ENCODE data around the gene ALPG.
"Not testable (repeated sequence)": the region's sequence is repeated elsewhere in the genome, so short reads cannot be mapped to it uniquely, and the experiment has no call there.

The ALPG gene

GRCh38 chr2:232440220-232441018 is 33.8 kb downstream of the ALPG start:
- DNase-seq (ENCODE audit: low read depth, low spot score) = not testable (repeated sequence)

DNA sequence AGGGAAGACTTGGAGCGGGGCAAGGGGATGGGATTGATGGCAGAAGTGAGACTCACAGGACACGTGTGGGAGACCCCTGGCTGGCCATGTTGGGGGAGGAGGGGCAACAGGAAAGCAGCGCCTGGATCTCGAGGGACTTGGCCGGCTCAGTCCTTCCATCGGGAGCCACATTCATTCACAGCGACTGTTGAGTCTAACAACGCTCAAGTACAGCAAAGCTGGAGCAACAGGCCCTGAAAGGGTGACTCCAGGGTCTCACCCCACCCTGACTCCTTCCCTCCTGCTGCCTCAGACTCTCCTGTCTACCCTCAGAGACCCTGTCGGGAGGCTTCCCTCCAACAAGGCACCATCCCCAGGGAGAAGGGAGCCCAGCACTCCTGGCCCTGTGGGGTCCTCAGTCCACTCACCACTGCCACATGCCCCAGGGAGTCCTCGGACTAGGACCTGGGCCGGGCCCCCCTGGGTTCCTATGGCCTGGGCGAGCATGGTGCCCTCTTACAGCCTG is 34.6 kb downstream of the ALPG start:
- DNase-seq (ENCODE audit: low read depth, low spot score) = no peak

DNA sequence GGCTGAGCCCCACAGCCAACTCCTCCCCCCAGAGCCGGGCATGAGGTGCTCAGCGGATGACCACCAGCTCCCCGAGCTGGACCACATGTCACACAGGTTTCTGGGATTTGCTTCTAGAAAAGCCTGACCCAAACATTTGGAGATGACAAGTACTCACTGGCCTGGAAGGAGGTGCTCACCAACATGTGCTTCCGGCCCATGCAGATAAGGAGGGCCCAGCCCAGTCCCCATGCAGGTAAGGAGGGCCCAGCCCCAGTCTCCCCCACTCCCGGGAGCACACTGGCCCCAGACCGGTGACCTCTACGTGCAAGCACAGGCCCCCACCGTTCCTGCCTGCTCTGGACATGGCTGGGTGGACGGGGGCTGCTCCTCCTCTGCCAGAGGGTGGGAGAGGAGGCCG is 35.3 kb downstream of the ALPG start:
- DNase-seq (ENCODE audit: low read depth, low spot score) = not testable (repeated sequence)

DNA sequence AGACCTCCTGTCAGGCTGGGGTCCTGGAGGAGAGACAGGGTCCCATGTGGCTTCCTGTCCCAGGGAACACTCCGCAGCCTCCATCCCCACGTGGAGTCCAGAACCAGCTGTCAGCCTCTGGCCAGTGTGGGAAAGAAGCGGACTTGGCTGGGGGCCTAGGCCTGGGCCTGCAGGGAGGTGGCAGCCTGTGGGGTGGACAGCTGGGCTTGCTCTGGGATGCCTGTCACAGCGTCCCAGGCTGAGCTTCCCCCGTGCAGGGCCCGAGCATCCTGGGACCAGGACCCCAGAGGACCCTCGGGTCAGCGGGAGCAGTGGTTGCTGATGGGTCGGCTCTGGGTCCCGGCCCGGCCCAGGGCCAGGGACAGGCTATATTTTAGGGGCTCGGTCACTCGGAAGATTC is 35.8 kb downstream of the ALPG start:
- not testable (repeated sequence) for DNase-seq (ENCODE audit: low read depth, low spot score)

DNA sequence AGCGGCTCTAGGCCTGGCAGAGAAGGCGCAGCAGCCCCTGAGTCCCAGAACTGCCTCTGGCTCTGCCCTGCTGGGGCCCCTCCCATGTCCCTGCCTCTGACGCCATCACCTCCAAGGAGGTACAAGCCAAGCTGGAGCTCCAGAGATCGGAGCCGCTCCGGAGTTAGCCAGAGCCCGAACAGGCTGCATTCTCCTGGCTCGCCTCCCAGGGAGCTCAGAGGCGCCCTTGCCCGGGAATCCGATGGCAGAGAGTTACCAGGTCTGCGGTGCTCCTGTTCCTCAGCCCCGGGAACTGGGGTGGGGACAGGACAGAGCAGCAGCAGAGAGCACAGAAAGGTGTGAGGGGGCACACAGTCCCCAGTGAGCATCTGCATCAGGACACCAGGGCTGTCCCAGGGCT is 36.4 kb downstream of the ALPG start:
- DNase-seq (ENCODE audit: low read depth, low spot score) = not testable (repeated sequence)

DNA sequence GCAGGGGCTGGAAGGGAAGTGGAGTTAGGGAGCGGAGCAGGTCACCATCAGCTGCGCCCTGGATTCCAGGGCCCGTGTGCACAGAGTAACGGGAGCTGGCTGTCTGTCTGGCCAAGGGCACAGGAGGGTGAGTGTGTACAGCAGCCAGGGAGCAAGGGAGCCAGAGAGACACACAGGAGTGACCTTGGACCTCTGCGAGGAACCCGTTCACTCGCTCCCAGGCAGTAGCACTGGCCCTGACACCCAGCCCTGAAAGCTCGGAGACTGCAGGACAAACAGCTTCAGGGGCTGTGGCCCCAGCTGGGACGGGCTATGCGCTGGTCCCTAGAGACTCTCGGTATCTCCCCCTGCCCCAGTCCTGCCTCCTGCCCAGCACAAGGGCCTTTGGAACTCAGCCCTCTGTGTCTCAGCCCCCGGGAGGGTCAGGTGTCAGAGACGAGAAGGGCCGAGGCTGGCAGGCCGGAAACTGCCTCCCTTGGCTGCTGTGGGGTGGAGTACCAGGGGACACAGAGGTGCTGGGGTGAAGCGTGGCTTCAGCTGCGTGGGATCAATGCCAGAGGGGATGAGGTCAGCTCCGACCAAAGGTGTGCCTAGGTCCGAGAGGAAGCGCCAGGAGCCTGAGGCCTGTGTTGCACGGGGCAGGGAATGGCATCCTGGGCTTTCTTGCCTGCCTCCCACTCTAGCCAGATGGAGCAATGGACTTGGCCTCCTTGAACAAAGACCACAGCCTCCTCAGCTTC is 37.2 kb downstream of the ALPG start:
- not testable (repeated sequence) for DNase-seq (ENCODE audit: low read depth, low spot score)

GRCh38 chr2:232444409-232445148 is 37.9 kb downstream of the ALPG start:
- no peak for DNase-seq (ENCODE audit: low read depth, low spot score)

DNA sequence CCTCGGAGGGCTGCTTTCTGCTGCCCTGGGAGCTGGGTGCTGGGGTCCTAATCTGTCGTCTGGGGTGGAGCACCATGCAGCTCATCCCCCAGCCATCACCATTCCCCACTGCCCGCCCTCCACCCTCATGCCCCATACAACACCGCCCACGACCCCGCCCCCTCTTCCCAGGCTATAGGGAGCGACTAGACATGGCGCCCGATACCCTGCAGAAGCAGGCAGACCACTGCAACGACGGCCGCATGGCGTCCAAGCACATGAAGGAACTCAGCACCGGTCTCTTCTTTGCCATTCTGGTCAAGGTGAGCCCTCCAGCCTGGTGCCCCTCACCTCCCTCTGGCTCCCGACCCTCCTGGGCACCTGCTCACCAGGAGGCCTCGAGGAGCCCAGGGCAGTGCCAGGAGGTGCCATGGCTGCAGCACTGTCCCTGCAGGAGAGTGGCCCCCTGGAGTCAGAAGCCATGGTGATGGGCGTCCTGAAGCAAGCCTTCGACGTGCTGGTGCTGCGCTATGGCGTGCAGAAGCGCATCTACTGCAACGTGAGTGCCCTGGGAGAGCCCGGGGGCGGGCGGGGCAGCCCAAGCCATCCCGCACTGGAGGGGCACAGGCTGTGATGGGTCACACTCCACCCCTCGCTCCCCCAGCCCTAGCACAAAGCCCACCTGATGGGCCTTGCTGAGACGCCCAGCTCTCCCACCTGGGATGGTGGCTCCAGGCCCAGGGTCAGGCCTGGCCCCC is 38.7 kb downstream of the ALPG start:
- DNase-seq (ENCODE audit: low read depth, low spot score) = not testable (repeated sequence)

DNA sequence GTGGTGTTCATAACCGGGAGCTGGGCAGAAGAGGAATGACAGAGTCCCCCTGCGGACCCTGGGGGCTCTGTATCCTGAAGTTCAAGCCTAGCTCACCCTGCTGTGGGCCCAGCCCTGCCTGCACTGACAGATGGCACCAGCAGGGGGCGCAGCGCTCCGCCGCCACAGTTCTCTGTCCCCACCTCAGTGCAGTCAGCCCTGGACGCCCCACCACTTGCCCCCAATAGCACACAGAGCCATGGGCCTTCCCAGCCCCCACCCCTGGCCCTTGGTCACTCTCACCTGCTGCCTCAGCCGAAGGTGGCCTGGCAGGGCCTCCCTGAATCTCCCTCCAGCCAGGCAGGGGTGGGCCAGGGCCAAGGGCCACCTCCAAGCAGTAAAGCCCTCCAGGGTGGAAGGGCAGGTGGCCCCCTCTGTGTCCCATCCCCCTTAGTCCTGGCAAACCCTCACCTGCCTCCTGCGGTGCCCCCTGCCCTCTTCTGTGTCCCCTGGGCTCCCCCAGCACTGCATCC is 39.7 kb downstream of the ALPG start:
- not testable (repeated sequence) for DNase-seq (ENCODE audit: low read depth, low spot score)

DNA sequence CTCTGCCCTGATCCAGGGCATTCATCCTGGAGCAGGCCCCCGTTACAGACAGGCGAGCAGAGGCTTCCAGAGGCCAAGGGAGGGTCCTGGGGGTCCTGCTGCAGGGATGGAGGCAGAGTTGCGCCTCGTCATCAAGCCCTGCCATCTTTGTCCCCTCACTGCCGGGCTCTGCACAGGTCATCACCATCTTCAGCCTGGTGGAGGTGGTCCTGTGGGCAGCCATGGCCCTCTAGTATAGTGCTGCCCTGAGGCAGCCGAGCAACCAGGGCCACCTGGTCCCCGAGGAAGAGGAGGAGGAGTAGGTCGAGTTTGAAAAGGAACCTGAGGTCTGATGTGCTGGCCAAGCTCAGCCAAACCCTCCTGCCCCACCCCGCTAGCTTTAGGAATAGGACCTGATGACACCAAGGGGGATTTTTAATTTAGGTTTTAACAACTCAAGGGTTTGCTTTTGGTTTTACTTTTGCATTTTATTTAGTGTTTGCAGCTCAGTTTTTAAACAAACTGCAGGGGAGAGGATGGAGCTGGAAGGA is 40.5 kb downstream of the ALPG start:
- DNase-seq (ENCODE audit: low read depth, low spot score) = no peak

DNA sequence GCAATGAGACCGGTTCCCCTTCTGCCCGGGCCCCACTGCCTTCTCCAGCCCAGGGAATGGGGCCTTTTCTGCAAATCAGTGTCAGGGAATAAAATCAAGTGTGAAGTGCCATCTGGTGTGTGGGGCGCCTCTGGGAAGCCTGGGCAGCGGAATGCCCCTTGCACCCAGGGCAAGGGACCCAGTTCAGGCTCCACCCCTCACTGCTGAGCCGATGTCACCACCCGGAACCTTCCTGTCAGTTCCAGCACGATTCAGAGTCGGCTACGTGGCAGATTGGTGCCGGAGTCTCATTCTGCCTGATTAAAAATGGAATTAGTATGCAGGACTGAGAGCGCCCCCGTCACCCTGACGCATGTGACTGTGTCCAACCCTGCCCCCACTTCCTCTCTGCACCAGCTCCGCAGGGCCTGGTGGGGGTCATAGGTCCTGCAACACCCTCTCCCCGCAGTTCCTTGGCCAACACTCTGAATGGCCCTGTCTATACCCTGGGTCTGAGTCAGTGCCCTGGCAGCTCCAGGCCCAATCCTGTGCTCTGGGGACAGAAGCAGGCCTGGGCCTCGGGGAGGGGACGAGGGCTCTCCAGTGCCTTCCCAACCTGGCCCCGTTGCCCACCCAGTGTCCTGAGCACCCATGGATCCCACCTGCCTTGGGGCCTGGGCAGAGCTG is 41.1 kb downstream of the ALPG start:
- DNase-seq (ENCODE audit: low read depth, low spot score) = no peak

- no peak for DNase-seq (ENCODE audit: low read depth, low spot score)
Measured at GRCh38 chr2:232448304-232448690, 41.7 kb downstream of the ALPG start.

GRCh38 chr2:232449964-232450363 is 43.3 kb downstream of the ALPG start:
- no peak for DNase-seq (ENCODE audit: low read depth, low spot score)

- not testable (repeated sequence) for DNase-seq (ENCODE audit: low read depth, low spot score)
Measured at GRCh38 chr2:232451645-232452044, 45.0 kb downstream of the ALPG start.

GRCh38 chr2:232454630-232455029 is 48.0 kb downstream of the ALPG start:
- DNase-seq (ENCODE audit: low read depth, low spot score) = no peak

DNA sequence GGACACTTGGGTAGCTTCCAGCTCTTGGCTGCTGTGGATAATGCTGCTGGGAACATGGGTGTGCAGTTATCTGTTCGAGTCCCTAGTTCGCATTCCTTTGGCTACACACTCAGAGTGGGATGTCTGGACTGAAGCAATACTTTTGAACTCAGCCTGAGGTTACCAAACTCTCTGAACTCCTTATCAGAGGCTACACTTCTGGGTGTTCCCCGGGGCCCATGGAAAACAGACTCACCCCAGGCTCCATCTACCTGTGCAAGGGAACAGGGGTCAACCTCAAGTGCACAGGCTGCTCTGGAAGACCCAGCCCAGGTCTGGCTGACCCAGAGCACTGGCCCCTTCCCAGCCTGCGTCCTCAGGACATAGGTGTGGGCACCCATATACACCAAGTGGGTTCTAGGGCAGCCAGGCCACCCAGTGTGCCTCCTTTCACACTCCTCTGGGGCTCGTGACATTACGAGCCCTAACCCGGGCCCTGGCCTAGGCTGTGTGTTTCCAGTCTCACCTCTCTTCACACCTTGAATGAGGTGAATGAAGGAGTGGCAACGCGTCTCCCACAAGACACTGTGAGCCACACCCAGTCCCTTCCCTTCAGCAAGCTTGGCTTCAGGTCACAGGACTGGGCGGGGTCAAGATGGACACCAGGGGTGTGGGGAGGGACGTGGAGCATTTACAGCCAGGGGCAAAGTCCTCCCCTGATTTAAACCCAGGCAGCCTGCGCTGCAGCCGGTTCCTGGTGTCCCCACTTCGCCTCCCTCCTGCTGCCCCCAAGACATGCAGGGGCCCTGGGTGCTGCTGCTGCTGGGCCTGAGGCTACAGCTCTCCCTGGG is 49.0 kb downstream of the ALPG start, which contains the start of gene ALPI:
Gene ALPI, plus strand, starts transcription at position 728 of the 830 bp plus-strand sequence. Its CDS starts 47 bp downstream, at position 775.
- no peak for DNase-seq (ENCODE audit: low read depth, low spot score)

GRCh38 chr2:232456296-232457120 is 49.9 kb downstream of the ALPG start:
- no peak for DNase-seq (ENCODE audit: low read depth, low spot score)
